K562 (cell line): ENCODE data around the gene SIK3. TPM values are rescaled to one million over a fixed set of nuclear protein-coding genes. Genes with fewer than 3 reads are reported as not detected.

Experiments
- ATAC-seq: fragments of 200-7000 bp; cut with Tn5 transposase; 3 replicates; pipeline ENCODE4 v1.9.1; 2020; ENCODE audit warnings: moderate library complexity
- BruUV-seq: library from RNA; stranded (reverse); fragments of 400-500 nt; replicated peaks from 2 replicates; lab custom pipeline; 2021; lab: Mats Ljungman, UMichigan
- CTCF ChIA-PET: fragments of 300-600 bp; formaldehyde crosslinking; extraction: SDS; loops from one replicate; lab custom pipeline; 2021; ENCODE audit warnings: low intra/inter-chr PET ratio; lab: Yijun Ruan, JAX
- POLR2A ChIA-PET: fragments of 300-600, 350-650 bp; sonication (Branson Sonifier 250); formaldehyde crosslinking; extraction: SDS; loops from one replicate; lab custom pipeline; 2021; ENCODE audit warnings: antibody characterized with exemption, inconsistent platforms; lab: Yijun Ruan, JAX
- DNase-seq, 4 experiments: peaks; one replicate each; pipeline versions ENCODE4 v3.0.0 to v3.0.0-alpha.2; 2011 to 2018; ENCODE audit warnings: low spot score in 3 of 4, mixed read lengths in 3 of 4; ENCODE audit errors: extremely low read depth in 1 of 4
- FAIRE-seq: peaks from 2 replicates; lab custom pipeline; 2011; peaks lifted over from hg19 to GRCh38; lab: Jason Lieb, UNC
- H2AFZ ChIP-seq: 2 replicates; pipeline ENCODE4 v1.6.0; 2011; ENCODE audit warnings: low read depth, low read length, control low read depth, inconsistent platforms
- H3K27ac ChIP-seq: fragments of 200-600 bp; 3 replicates; pipeline ENCODE4 v1.8.0; 2011; ENCODE audit warnings: low read depth, mild to moderate bottlenecking, control low read depth, inconsistent platforms, low read length, moderate library complexity, mixed read lengths; ENCODE audit errors: extremely low read depth
- H3K27me3 ChIP-seq, 2 experiments: fragments of 300-600 bp in 1 of 2; 2 replicates in 1 of 2; 3 replicates in 1 of 2; pipeline versions ENCODE4 v1.6.0 to v1.8.0; 2011; ENCODE audit warnings: inconsistent platforms in 2 of 2, low read length in 2 of 2, mild to moderate bottlenecking in 1 of 2, mixed read lengths in 1 of 2, moderate library complexity in 1 of 2; ENCODE audit not compliant: control insufficient read depth in 2 of 2, insufficient read depth in 2 of 2
- H3K36me3 ChIP-seq: fragments of 300-600 bp; 3 replicates; pipeline ENCODE4 v1.8.0; 2011; ENCODE audit warnings: mild to moderate bottlenecking, low read length, inconsistent platforms; ENCODE audit not compliant: control insufficient read depth, insufficient read depth
- H3K4me1 ChIP-seq, 2 experiments: fragments of 200-600 bp in 1 of 2; replicated peaks in 1 of 2; 2 replicates in 1 of 2; 3 replicates in 1 of 2; pipeline versions ENCODE4 v1.5.1 to v1.8.0; 2011; ENCODE audit warnings: inconsistent platforms in 2 of 2, low read length in 2 of 2, mild to moderate bottlenecking in 1 of 2, mixed read lengths in 1 of 2, moderate library complexity in 1 of 2; ENCODE audit not compliant: control insufficient read depth in 2 of 2, insufficient read depth in 2 of 2
- H3K4me2 ChIP-seq: 2 replicates; pipeline ENCODE4 v1.6.1; 2011; ENCODE audit warnings: low read length, control low read depth, inconsistent platforms, mixed read lengths; ENCODE audit not compliant: insufficient read depth
- H3K4me3 ChIP-seq: fragments of 200-600 bp; sonication (generic), shearing (Covaris generic); 2 replicates; pipeline ENCODE4 v1.5.1; 2016; ENCODE audit warnings: control low read depth, inconsistent platforms
- H3K79me2 ChIP-seq: fragments of 200-600 bp; 3 replicates; pipeline ENCODE4 v1.8.0; 2011; ENCODE audit warnings: low read length, inconsistent platforms; ENCODE audit not compliant: control insufficient read depth, insufficient read depth
- H3K9ac ChIP-seq, 2 experiments: 2 replicates each; pipeline versions ENCODE4 v1.6.0 to v1.6.1; 2011; ENCODE audit warnings: low read depth in 2 of 2, low read length in 2 of 2, control low read depth in 1 of 2, inconsistent platforms in 1 of 2, mild to moderate bottlenecking in 1 of 2, mixed read lengths in 1 of 2; ENCODE audit not compliant: insufficient read depth in 1 of 2
- H3K9me1 ChIP-seq: one replicate; pipeline ENCODE4 v1.6.0; 2011; ENCODE audit warnings: inconsistent platforms, mild to moderate bottlenecking, low read length, moderate library complexity; ENCODE audit not compliant: control insufficient read depth, insufficient read depth
- H3K9me3 ChIP-seq: replicated peaks from 2 replicates; pipeline ENCODE4 v1.5.1; 2011; ENCODE audit warnings: low read depth, low read length, inconsistent platforms; ENCODE audit not compliant: control insufficient read depth, insufficient read depth
- H4K20me1 ChIP-seq: replicated peaks from 2 replicates; pipeline ENCODE4 v1.6.1; 2011; ENCODE audit warnings: low read length, inconsistent platforms, mixed read lengths; ENCODE audit not compliant: control insufficient read depth, insufficient read depth
- ASH1L ChIP-seq: fragments of 450-650 bp; IDR thresholded peaks from 2 replicates; pipeline ENCODE4 v1.6.1; 2018; ENCODE audit warnings: borderline replicate concordance, mild to moderate bottlenecking, low read depth; ENCODE audit not compliant: partially characterized antibody
- FOXP1 ChIP-seq: sonication (generic); formaldehyde crosslinking; IDR thresholded peaks from 2 replicates; pipeline ENCODE4 v1.8.0; 2022; ENCODE audit warnings: mild to moderate bottlenecking, missing genetic modification reagents
- MED1 ChIP-seq: sonication (generic); formaldehyde crosslinking; IDR thresholded peaks from 2 replicates; pipeline ENCODE4 v1.8.1; 2023; ENCODE audit warnings: missing genetic modification reagents, borderline replicate concordance
- NFYB ChIP-seq: IDR thresholded peaks from 2 replicates; pipeline ENCODE4 v1.6.1; 2011; ENCODE audit warnings: mild to moderate bottlenecking, moderate library complexity; ENCODE audit not compliant: insufficient read length; ENCODE audit errors: extremely low read depth
- STAG1 ChIP-seq: sonication (generic); formaldehyde crosslinking; IDR thresholded peaks from 2 replicates; pipeline ENCODE4 v1.5.0; 2020; ENCODE audit warnings: missing genetic modification reagents, borderline replicate concordance
- TEAD2 ChIP-seq: fragments of 450-650 bp; IDR thresholded peaks from 2 replicates; pipeline ENCODE4 v1.6.1; 2016; ENCODE audit warnings: missing genetic modification characterization, control low read depth, missing compliant biosample characterization
- TEAD4 ChIP-seq, 2 experiments: sonication (generic) in 1 of 2; formaldehyde crosslinking in 1 of 2; IDR thresholded peaks; 2 replicates each; pipeline versions ENCODE4 v1.6.1 to v1.8.0; 2012 to 2022; ENCODE audit warnings: borderline replicate concordance in 1 of 2, inconsistent platforms in 1 of 2, low read length in 1 of 2, mild to moderate bottlenecking in 1 of 2, missing genetic modification reagents in 1 of 2
- ZNF384 ChIP-seq: IDR thresholded peaks from 2 replicates; pipeline ENCODE4 v1.6.1; 2012; ENCODE audit warnings: low read depth, low read length, improper control_type of control experiment
- WGBS: fragments of 100-300 bp; shearing (Covaris generic); methylation state at CpG from one replicate; pipeline ENCODE4 v1.1.6; 2016; ENCODE audit warnings: low coverage, mixed read lengths; ENCODE audit not compliant: insufficient coverage; ENCODE audit errors: missing lambda C conversion rate; 5-methylcytosine and 5-hydroxymethylcytosine counted together
- in situ Hi-C: fragments of 300-500 bp; cut with MboI; formaldehyde crosslinking; loops from 4 replicates; pipeline ENCODE4 v1.15.0; 2018; ENCODE audit warnings: inconsistent platforms, mixed read lengths
- intact Hi-C: fragments of 100-400 bp; cut with micrococcal nuclease; formaldehyde crosslinking; loops from 2 replicates; pipeline ENCODE4 v1.14.2; 2022
- polyA plus RNA-seq, 8 experiments: library from polyadenylated mRNA; depleted of rRNA in 4 of 8; stranded (reverse) in 5 of 8; unstranded in 3 of 8; fragments of >200 nt; fragmentation: Nextera tagmentation in 2 of 8; fragmentation: Illumina TruSeq in 1 of 8; extraction: Ambion mirVana in 2 of 8; extraction: Trizol in 1 of 8; gene quantifications; 2 replicates each; pipeline versions ENCODE4 v1.2.1 to v1.2.3, GENCODE V29; 2011 to 2014; ENCODE audit warnings: inconsistent platforms in 1 of 8, missing spikeins in 1 of 8
- total RNA-seq, 7 experiments: library from RNA; depleted of rRNA in 6 of 7; stranded (reverse); fragments of >200 nt in 6 of 7; fragmentation: Illumina TruSeq in 2 of 7; extraction: Trizol in 2 of 7; gene quantifications; 2 replicates each; pipeline versions ENCODE4 v1.2.1 to v1.2.3, GENCODE V29; 2011 to 2021; ENCODE audit warnings: low replicate concordance in 1 of 7
- TF ChIP-seq, protein P1 (sequence below): fragments of 450-650 bp; IDR thresholded peaks from 2 replicates; pipeline ENCODE4 v1.6.1; 2016; ENCODE audit warnings: mild to moderate bottlenecking, moderate library complexity
- TF ChIP-seq, protein P2 (sequence below): fragments of 450-650 bp; IDR thresholded peaks from 2 replicates; pipeline ENCODE4 v1.6.1; 2016

Gene SIK3
- total and polyA plus RNA-seq, 9 of the 15 experiments (the other 6 are each of a cell fraction or from before 2014, with no cell fraction given): 1.6 to 21.6 (median 8.0) TPM

- CTCF ChIA-PET: no interaction called here
- 96% methylated on average over 1 of the region's 1 CpG for WGBS
- Histone ChIP-seq H3K4me2 (no peak overlapping the region), H3K9me1 (no peaks in the 10 kb centered on the region), H3K27ac (no peak overlapping the region), H4K20me1 (no peaks in the 10 kb centered on the region), H3K79me2 (no peaks in the 10 kb centered on the region), H2AFZ (no peak overlapping the region), H3K27me3 (no peaks in the 10 kb centered on the region), H3K9ac (no peak overlapping the region), H3K4me3 (no peak overlapping the region), H3K9me3 (no peaks in the 10 kb centered on the region), H3K36me3 (peaks cover 7% of the 10 kb centered on the region; the same call in 2 of the 3 replicates), H3K4me1 (peaks cover 3 to 16% of the 10 kb centered on the region in 2 experiments)
- FAIRE-seq: no peak
- no peak for ATAC-seq
- intact Hi-C loops: no loop called here
- in situ Hi-C loops: no loop called here
- BruUV-seq: no TSS peak
- POLR2A ChIA-PET: no interaction called here
- no peak for DNase-seq
- TF ChIP-seq NFYB (no peak), ZNF384 (no peak), ASH1L (no peak), FOXP1 (no peak), TEAD2 (no peak), MED1 (CRISPR knock-in tag) (no peak), STAG1 (no peak), TEAD4 (IDR thresholded peaks at IDR 0.05; ENCODE audit: low read length) (no peak), TEAD4 (CRISPR knock-in tag; IDR thresholded peaks at IDR 0.05; ENCODE audit: borderline replicate concordance) (no peak)
- TF ChIP-seq, protein P1, sequence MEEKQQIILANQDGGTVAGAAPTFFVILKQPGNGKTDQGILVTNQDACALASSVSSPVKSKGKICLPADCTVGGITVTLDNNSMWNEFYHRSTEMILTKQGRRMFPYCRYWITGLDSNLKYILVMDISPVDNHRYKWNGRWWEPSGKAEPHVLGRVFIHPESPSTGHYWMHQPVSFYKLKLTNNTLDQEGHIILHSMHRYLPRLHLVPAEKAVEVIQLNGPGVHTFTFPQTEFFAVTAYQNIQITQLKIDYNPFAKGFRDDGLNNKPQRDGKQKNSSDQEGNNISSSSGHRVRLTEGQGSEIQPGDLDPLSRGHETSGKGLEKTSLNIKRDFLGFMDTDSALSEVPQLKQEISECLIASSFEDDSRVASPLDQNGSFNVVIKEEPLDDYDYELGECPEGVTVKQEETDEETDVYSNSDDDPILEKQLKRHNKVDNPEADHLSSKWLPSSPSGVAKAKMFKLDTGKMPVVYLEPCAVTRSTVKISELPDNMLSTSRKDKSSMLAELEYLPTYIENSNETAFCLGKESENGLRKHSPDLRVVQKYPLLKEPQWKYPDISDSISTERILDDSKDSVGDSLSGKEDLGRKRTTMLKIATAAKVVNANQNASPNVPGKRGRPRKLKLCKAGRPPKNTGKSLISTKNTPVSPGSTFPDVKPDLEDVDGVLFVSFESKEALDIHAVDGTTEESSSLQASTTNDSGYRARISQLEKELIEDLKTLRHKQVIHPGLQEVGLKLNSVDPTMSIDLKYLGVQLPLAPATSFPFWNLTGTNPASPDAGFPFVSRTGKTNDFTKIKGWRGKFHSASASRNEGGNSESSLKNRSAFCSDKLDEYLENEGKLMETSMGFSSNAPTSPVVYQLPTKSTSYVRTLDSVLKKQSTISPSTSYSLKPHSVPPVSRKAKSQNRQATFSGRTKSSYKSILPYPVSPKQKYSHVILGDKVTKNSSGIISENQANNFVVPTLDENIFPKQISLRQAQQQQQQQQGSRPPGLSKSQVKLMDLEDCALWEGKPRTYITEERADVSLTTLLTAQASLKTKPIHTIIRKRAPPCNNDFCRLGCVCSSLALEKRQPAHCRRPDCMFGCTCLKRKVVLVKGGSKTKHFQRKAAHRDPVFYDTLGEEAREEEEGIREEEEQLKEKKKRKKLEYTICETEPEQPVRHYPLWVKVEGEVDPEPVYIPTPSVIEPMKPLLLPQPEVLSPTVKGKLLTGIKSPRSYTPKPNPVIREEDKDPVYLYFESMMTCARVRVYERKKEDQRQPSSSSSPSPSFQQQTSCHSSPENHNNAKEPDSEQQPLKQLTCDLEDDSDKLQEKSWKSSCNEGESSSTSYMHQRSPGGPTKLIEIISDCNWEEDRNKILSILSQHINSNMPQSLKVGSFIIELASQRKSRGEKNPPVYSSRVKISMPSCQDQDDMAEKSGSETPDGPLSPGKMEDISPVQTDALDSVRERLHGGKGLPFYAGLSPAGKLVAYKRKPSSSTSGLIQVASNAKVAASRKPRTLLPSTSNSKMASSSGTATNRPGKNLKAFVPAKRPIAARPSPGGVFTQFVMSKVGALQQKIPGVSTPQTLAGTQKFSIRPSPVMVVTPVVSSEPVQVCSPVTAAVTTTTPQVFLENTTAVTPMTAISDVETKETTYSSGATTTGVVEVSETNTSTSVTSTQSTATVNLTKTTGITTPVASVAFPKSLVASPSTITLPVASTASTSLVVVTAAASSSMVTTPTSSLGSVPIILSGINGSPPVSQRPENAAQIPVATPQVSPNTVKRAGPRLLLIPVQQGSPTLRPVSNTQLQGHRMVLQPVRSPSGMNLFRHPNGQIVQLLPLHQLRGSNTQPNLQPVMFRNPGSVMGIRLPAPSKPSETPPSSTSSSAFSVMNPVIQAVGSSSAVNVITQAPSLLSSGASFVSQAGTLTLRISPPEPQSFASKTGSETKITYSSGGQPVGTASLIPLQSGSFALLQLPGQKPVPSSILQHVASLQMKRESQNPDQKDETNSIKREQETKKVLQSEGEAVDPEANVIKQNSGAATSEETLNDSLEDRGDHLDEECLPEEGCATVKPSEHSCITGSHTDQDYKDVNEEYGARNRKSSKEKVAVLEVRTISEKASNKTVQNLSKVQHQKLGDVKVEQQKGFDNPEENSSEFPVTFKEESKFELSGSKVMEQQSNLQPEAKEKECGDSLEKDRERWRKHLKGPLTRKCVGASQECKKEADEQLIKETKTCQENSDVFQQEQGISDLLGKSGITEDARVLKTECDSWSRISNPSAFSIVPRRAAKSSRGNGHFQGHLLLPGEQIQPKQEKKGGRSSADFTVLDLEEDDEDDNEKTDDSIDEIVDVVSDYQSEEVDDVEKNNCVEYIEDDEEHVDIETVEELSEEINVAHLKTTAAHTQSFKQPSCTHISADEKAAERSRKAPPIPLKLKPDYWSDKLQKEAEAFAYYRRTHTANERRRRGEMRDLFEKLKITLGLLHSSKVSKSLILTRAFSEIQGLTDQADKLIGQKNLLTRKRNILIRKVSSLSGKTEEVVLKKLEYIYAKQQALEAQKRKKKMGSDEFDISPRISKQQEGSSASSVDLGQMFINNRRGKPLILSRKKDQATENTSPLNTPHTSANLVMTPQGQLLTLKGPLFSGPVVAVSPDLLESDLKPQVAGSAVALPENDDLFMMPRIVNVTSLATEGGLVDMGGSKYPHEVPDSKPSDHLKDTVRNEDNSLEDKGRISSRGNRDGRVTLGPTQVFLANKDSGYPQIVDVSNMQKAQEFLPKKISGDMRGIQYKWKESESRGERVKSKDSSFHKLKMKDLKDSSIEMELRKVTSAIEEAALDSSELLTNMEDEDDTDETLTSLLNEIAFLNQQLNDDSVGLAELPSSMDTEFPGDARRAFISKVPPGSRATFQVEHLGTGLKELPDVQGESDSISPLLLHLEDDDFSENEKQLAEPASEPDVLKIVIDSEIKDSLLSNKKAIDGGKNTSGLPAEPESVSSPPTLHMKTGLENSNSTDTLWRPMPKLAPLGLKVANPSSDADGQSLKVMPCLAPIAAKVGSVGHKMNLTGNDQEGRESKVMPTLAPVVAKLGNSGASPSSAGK: no peak
- TF ChIP-seq, protein P2, sequence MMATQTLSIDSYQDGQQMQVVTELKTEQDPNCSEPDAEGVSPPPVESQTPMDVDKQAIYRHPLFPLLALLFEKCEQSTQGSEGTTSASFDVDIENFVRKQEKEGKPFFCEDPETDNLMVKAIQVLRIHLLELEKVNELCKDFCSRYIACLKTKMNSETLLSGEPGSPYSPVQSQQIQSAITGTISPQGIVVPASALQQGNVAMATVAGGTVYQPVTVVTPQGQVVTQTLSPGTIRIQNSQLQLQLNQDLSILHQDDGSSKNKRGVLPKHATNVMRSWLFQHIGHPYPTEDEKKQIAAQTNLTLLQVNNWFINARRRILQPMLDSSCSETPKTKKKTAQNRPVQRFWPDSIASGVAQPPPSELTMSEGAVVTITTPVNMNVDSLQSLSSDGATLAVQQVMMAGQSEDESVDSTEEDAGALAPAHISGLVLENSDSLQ: no peak
Observed at GRCh38 chr11:116935514-116935913, 162.7 kb downstream of the SIK3 start.
